Measurements from ENCODE around the gene AGXT2.

AGXT2 gene

GRCh38 chr5:34957857-34958690, 89.7 kb downstream of the AGXT2 start:
- DNase-seq, result no peak

GRCh38 chr5:34957321-34957720, 90.4 kb downstream of the AGXT2 start:
- DNase-seq, result no peak

Measured in SIG-M5 (cell line).